ENCODE measurements around the gene CNTD1.

The CNTD1 gene

GRCh38 chr17:42796066-42796758 is 2.4 kb upstream of the CNTD1 start:
- Histone ChIP-seq H3K4me2 (ENCODE audit: insufficient read depth, low read length) (no peak overlapping the region), H3K27me3 (ENCODE audit: insufficient read depth, low read length, poor library complexity) (no peaks in the 10 kb centered on the region), H3K9ac (ENCODE audit: low read depth, low read length) (no peak overlapping the region), H3K9me3 (ENCODE audit: insufficient read depth, low read length, severe bottlenecking) (no peaks in the 10 kb centered on the region), H3K79me2 (ENCODE audit: insufficient read depth, low read length) (peaks cover 19% of the 10 kb centered on the region), H3K36me3 (ENCODE audit: insufficient read depth, low read length) (peaks cover 14% of the 10 kb centered on the region), H3K4me1 (ENCODE audit: insufficient read depth, low read length) (peaks cover 27% of the 10 kb centered on the region), H4K20me1 (ENCODE audit: insufficient read depth, low read length) (no peaks in the 10 kb centered on the region), H2AFZ (ENCODE audit: low read depth, low read length) (no peak overlapping the region), H3K4me3 (ENCODE audit: low read depth in 1 of 2, low read length in 2 of 2) (no peak overlapping the region), H3K27ac (ENCODE audit: low read length) (no peak overlapping the region)
- TF ChIP-seq CTCF (IDR thresholded peaks at IDR 0.05; ENCODE audit: borderline replicate concordance, extremely low read depth, low read length, poor library complexity, severe bottlenecking), result no peak
- TF ChIP-seq EZH2 (IDR thresholded peaks at IDR 0.05; ENCODE audit: borderline replicate concordance, low read depth, low read length, severe bottlenecking), result no peak
- ATAC-seq (ENCODE audit: insufficient read depth, low read depth) (no peak), DNase-seq (no peak)

- TF ChIP-seq CTCF (IDR thresholded peaks at IDR 0.05; ENCODE audit: borderline replicate concordance, extremely low read depth, low read length, poor library complexity, severe bottlenecking) (no peak), EZH2 (IDR thresholded peaks at IDR 0.05; ENCODE audit: borderline replicate concordance, low read depth, low read length, severe bottlenecking) (no peak)
- H3K4me2 ChIP-seq (ENCODE audit: insufficient read depth, low read length), result peak overlapping the region; percentile 91
- H3K9ac ChIP-seq (ENCODE audit: low read depth, low read length), result peak overlapping the region; percentile 78
- peaks cover 27% of the 10 kb centered on the region for H3K4me1 ChIP-seq (ENCODE audit: insufficient read depth, low read length)
- peaks cover 14% of the 10 kb centered on the region for H3K36me3 ChIP-seq (ENCODE audit: insufficient read depth, low read length)
- peak overlapping the region; percentile 75; the same call in 1 of the 2 replicates for H3K27ac ChIP-seq (ENCODE audit: low read length)
- H3K27me3 ChIP-seq (ENCODE audit: insufficient read depth, low read length, poor library complexity), result no peaks in the 10 kb centered on the region
- H3K9me3 ChIP-seq (ENCODE audit: insufficient read depth, low read length, severe bottlenecking), result no peaks in the 10 kb centered on the region
- peak overlapping the region; percentile 82 to 98; a peak in 3 of 4 replicates for H3K4me3 ChIP-seq (ENCODE audit: low read depth in 1 of 2, low read length in 2 of 2)
- DNase-seq, result no peak
- ATAC-seq (ENCODE audit: insufficient read depth, low read depth), result no peak
- H2AFZ ChIP-seq (ENCODE audit: low read depth, low read length), result no peak overlapping the region
- H4K20me1 ChIP-seq (ENCODE audit: insufficient read depth, low read length), result no peaks in the 10 kb centered on the region
- H3K79me2 ChIP-seq (ENCODE audit: insufficient read depth, low read length), result peaks cover 19% of the 10 kb centered on the region
These were observed 1.3 kb upstream of the CNTD1 start for GRCh38 chr17:42797067-42798007.

GRCh38 chr17:42798011-42798382 is 664 bp upstream of the CNTD1 start:
- H3K27me3 ChIP-seq (ENCODE audit: insufficient read depth, low read length, poor library complexity), result no peaks in the 10 kb centered on the region
- no peaks in the 10 kb centered on the region for H3K9me3 ChIP-seq (ENCODE audit: insufficient read depth, low read length, severe bottlenecking)
- no peak for ATAC-seq (ENCODE audit: insufficient read depth, low read depth)
- peak overlapping the region; percentile 98 for H2AFZ ChIP-seq (ENCODE audit: low read depth, low read length)
- H3K36me3 ChIP-seq (ENCODE audit: insufficient read depth, low read length), result peaks cover 14% of the 10 kb centered on the region
- H3K79me2 ChIP-seq (ENCODE audit: insufficient read depth, low read length), result peaks cover 19% of the 10 kb centered on the region
- no peak for DNase-seq
- H4K20me1 ChIP-seq (ENCODE audit: insufficient read depth, low read length), result no peaks in the 10 kb centered on the region
- peaks cover 27% of the 10 kb centered on the region for H3K4me1 ChIP-seq (ENCODE audit: insufficient read depth, low read length)
- H3K9ac ChIP-seq (ENCODE audit: low read depth, low read length), result peak overlapping the region; percentile 78
- H3K4me3 ChIP-seq (ENCODE audit: low read depth in 1 of 2, low read length in 2 of 2), result peak overlapping the region; percentile 82 to 98
- TF ChIP-seq EZH2 (IDR thresholded peaks at IDR 0.05; ENCODE audit: borderline replicate concordance, low read depth, low read length, severe bottlenecking) (no peak), CTCF (IDR thresholded peaks at IDR 0.05; ENCODE audit: borderline replicate concordance, extremely low read depth, low read length, poor library complexity, severe bottlenecking) (no peak)
- H3K27ac ChIP-seq (ENCODE audit: low read length), result peak overlapping the region; percentile 75
- peak overlapping the region; percentile 91 for H3K4me2 ChIP-seq (ENCODE audit: insufficient read depth, low read length)
